ENCODE results near the gene USHBP1. TPM values are rescaled to one million over a fixed set of nuclear protein-coding genes. Genes with fewer than 3 reads are reported as not detected.

USHBP1 gene
- total RNA-seq, 1 experiment from 2014 or later, result 6.4 TPM

GRCh38 chr19:17211547-17212446 lies 52.7 kb downstream of the USHBP1 start:
- no peak overlapping the region for H3K14ac ChIP-seq (ENCODE audit: insufficient read depth, low read length)
- H3K4ac ChIP-seq (ENCODE audit: low read depth, low read length), result no peak overlapping the region
- H3K9me3 ChIP-seq (ENCODE audit: control insufficient read depth, low read depth, low read length), result no peaks in the 10 kb centered on the region
- no peak overlapping the region for H2BK15ac ChIP-seq (ENCODE audit: low read depth, low read length)
- H3K18ac ChIP-seq (ENCODE audit: insufficient read length, low read depth, low read length), result no peak overlapping the region
- H4K8ac ChIP-seq (replicated peaks; ENCODE audit: insufficient read length, low read depth, low read length), result no peak overlapping the region
- no peak overlapping the region for H3K56ac ChIP-seq (ENCODE audit: insufficient read length, low read depth, low read length)
- TF ChIP-seq CTCF (conservative IDR thresholded peaks at IDR 0.05), result no peak
- H3K4me1 Mint-ChIP-seq, result peaks cover 12 to 26% of the 10 kb centered on the region in 2 experiments
- H3T11ph ChIP-seq (ENCODE audit: low read length), result no peak overlapping the region
- H3K4me3 Mint-ChIP-seq, result no peak overlapping the region
- peaks cover 5% of the 10 kb centered on the region for H3K23me2 ChIP-seq (ENCODE audit: insufficient read length, low read depth, low read length, poor library complexity, severe bottlenecking)
- WGBS (ENCODE audit: extremely low coverage, insufficient read length, low lambda C conversion rate), result no CpG with 5 or more reads among the region's 58 CpGs
- no peak overlapping the region for H3K4me2 ChIP-seq (ENCODE audit: insufficient read depth, insufficient read length, low read length)
- H3K4me1 ChIP-seq (ENCODE audit: insufficient read depth, low read length), result no peaks in the 10 kb centered on the region; the same call in 1 of the 2 replicates
- H3K27me3 ChIP-seq (ENCODE audit: insufficient read depth, low read length), result no peaks in the 10 kb centered on the region
- H3K27ac ChIP-seq (ENCODE audit: insufficient read length, low read depth, low read length), result no peak overlapping the region
- no peaks in the 10 kb centered on the region for H3K27me3 Mint-ChIP-seq (ENCODE audit: low read depth)
- no peaks in the 10 kb centered on the region for H3K79me1 ChIP-seq (ENCODE audit: insufficient read depth, low read depth, low read length, poor library complexity, severe bottlenecking)
- H3K27ac Mint-ChIP-seq, result peak overlapping the region in 1 of 3 experiments; percentile 76; a peak in 1 of 7 replicates
- no peak for DNase-seq
- no peak overlapping the region for H2AK5ac ChIP-seq (ENCODE audit: insufficient read length, low read length)
- no peak overlapping the region for H2BK20ac ChIP-seq (ENCODE audit: low read depth, low read length, poor library complexity, severe bottlenecking)
- no peak overlapping the region for H4K5ac ChIP-seq (ENCODE audit: insufficient read length, low read depth, low read length)
- peaks cover 8 to 39% (median 31%) of the 10 kb centered on the region in 3 experiments; a peak in 6 of 7 replicates for H3K36me3 Mint-ChIP-seq (ENCODE audit: insufficient read depth in 1 of 3, low read depth in 3 of 3)
- no peaks in the 10 kb centered on the region for H3K79me2 ChIP-seq (ENCODE audit: insufficient read depth, low read length)
- no peak overlapping the region for H2BK120ac ChIP-seq (ENCODE audit: low read depth, low read length, poor library complexity, severe bottlenecking)
- H2BK12ac ChIP-seq (ENCODE audit: insufficient read length, low read depth, low read length), result no peak overlapping the region
- H2AFZ ChIP-seq (ENCODE audit: low read length), result no peak overlapping the region
- no peak overlapping the region for H3K9ac ChIP-seq (ENCODE audit: extremely low read depth, insufficient read length, low read length)
- no peaks in the 10 kb centered on the region for H3K9me3 Mint-ChIP-seq
- H4K20me1 ChIP-seq (ENCODE audit: control insufficient read depth, insufficient read depth, insufficient read length), result peaks cover 2% of the 10 kb centered on the region
- no peak overlapping the region for H3K23ac ChIP-seq (ENCODE audit: insufficient read length, low read depth, low read length)
- no peak overlapping the region for H4K91ac ChIP-seq (ENCODE audit: insufficient read length, low read depth, low read length)
- H2BK5ac ChIP-seq (ENCODE audit: insufficient read length, low read length), result no peak overlapping the region

Measured in H9 (cell line).